Kidney (tissue), 14 donors: ENCODE measurements around the gene PDE4D. TPM values are rescaled to one million over a fixed set of nuclear protein-coding genes. Genes with fewer than 3 reads are reported as not detected.

Experiments used
- DNase-seq, 5 donors: peaks; one replicate each; pipeline ENCODE4 v3.0.0-alpha.2; 2013 to 2020
- FAIRE-seq: peaks from 2 replicates; lab custom pipeline; 2012; peaks lifted over from hg19 to GRCh38; lab: Jason Lieb, UNC
- H3K27ac ChIP-seq, 2 donors: one replicate each; pipeline ENCODE4 v1.7.0; 2013; ENCODE audit warnings: low read depth in 2 of 2, low read length in 2 of 2, inconsistent platforms in 1 of 2
- H3K27me3 ChIP-seq: one replicate; pipeline ENCODE4 v1.7.1; 2013; ENCODE audit warnings: low read length, inconsistent platforms; ENCODE audit not compliant: control insufficient read depth, insufficient read depth
- H3K36me3 ChIP-seq, 3 donors: one replicate each; pipeline versions ENCODE4 v1.7.0 to v1.7.1; 2013; ENCODE audit warnings: low read length in 3 of 3, control low read depth in 1 of 3, inconsistent platforms in 1 of 3; ENCODE audit not compliant: insufficient read depth in 3 of 3, control insufficient read depth in 2 of 3
- H3K4me1 ChIP-seq, 3 donors: one replicate each; pipeline versions ENCODE4 v1.7.0 to v1.7.1; 2013; ENCODE audit warnings: low read length in 3 of 3, inconsistent platforms in 1 of 3, low read depth in 1 of 3; ENCODE audit not compliant: control insufficient read depth in 2 of 3, insufficient read depth in 2 of 3
- H3K4me3 ChIP-seq, 3 donors: one replicate each; pipeline versions ENCODE4 v1.7.0 to v1.8.1; 2013; ENCODE audit warnings: low read length in 3 of 3, control low read depth in 1 of 3, inconsistent platforms in 1 of 3
- H3K9ac ChIP-seq, 3 donors: one replicate each; pipeline versions ENCODE4 v1.7.0 to v1.7.1; 2013; ENCODE audit warnings: low read length in 3 of 3, control low read depth in 1 of 3, inconsistent platforms in 1 of 3
- H3K9me3 ChIP-seq, 3 donors: one replicate each; pipeline versions ENCODE4 v1.7.0 to v1.7.1; 2013; ENCODE audit warnings: low read length in 3 of 3, control low read depth in 1 of 3, inconsistent platforms in 1 of 3; ENCODE audit not compliant: control insufficient read depth in 2 of 3, insufficient read depth in 1 of 3
- CTCF ChIP-seq: IDR thresholded peaks from 3 replicates; pipeline ENCODE4 v1.5.1; 2012; ENCODE audit warnings: mild to moderate bottlenecking, moderate library complexity, borderline replicate concordance; ENCODE audit not compliant: insufficient read depth; ENCODE audit errors: extremely low read depth
- intact Hi-C: fragments of 100-400 bp; cut with DNase I; formaldehyde crosslinking; loops from one replicate; pipeline ENCODE4 v1.11.1; 2022
- polyA plus RNA-seq: library from polyadenylated mRNA; stranded (reverse); fragments of 350-450 nt; fragmentation: Illumina TruSeq; extraction: RNeasy Lipid Tissue Mini Kit (QIAGEN cat#74804); gene quantifications from one replicate; pipeline ENCODE4 v1.2.3, GENCODE V29; 2014; ENCODE audit warnings: low read depth, low replicate concordance; ENCODE audit not compliant: insufficient read depth
- total RNA-seq: library from RNA; stranded (reverse); fragmentation: NEBNext Ultra II Directional; extraction: Animal tissue kit (Norgen Biotek cat#: 25700); gene quantifications from one replicate; pipeline ENCODE4 v1.2.1, GENCODE V29; 2021
- donor health status: control.
- donor health status: control.
- donor health status: control.
- donor health status: control.
- donor health status: control.
- donor health status: DM: yes; HTN: yes; CAD: no.
- donor health status: Normal renal cell carcinoma (clear cell type).

The PDE4D gene
- total and polyA plus RNA-seq, 2 donors from 2014 or later = 9.2 to 78.9 TPM

GRCh38 chr5:59253625-59254024, 639.9 kb downstream of the PDE4D start:
- DNase-seq (no peak), FAIRE-seq (no peak)

GRCh38 chr5:59251627-59252026, 641.9 kb downstream of the PDE4D start:
- Histone ChIP-seq H3K4me3 (no peak overlapping the region), H3K9me3 (no peaks in the 10 kb centered on the region), H3K27me3 (no peaks in the 10 kb centered on the region), H3K36me3 (no peaks in the 10 kb centered on the region), H3K4me1 (no peaks in the 10 kb centered on the region), H3K27ac (no peak overlapping the region), H3K9ac (no peak overlapping the region)
- no peak for FAIRE-seq
- no peak for TF ChIP-seq CTCF
- intact Hi-C loops = no loop called here
- DNase-seq = no peak

More at GRCh38 chr5:59253625-59254024, 639.9 kb downstream of the PDE4D start:
- Histone ChIP-seq H3K4me1 (peaks cover 0 to 2% (median 0%) of the 10 kb centered on the region in 3 donors), H3K27me3 (no peaks in the 10 kb centered on the region), H3K9ac (no peak overlapping the region), H3K9me3 (no peaks in the 10 kb centered on the region), H3K27ac (no peak overlapping the region), H3K36me3 (no peaks in the 10 kb centered on the region), H3K4me3 (no peak overlapping the region)
- intact Hi-C loops = no loop called here
- TF ChIP-seq CTCF = no peak

- Histone ChIP-seq H3K27me3 (no peaks in the 10 kb centered on the region), H3K9ac (no peak overlapping the region), H3K4me1 (peaks cover 0 to 2% (median 0%) of the 10 kb centered on the region in 3 donors), H3K4me3 (no peak overlapping the region), H3K36me3 (no peaks in the 10 kb centered on the region), H3K9me3 (no peaks in the 10 kb centered on the region), H3K27ac (no peak overlapping the region)
- TF ChIP-seq CTCF = no peak
- intact Hi-C loops = no loop called here
- FAIRE-seq = no peak
- no peak for DNase-seq
Measured at GRCh38 chr5:59249726-59250125, 643.8 kb downstream of the PDE4D start.

- DNase-seq (no peak), FAIRE-seq (no peak)
- H3K4me1 ChIP-seq = peaks cover 0 to 2% (median 0%) of the 10 kb centered on the region in 3 donors
- no peaks in the 10 kb centered on the region for H3K36me3 ChIP-seq
- H3K9me3 ChIP-seq = no peaks in the 10 kb centered on the region
- TF ChIP-seq CTCF = no peak
- H3K27me3 ChIP-seq = no peaks in the 10 kb centered on the region
- no peak overlapping the region for H3K4me3 ChIP-seq
- no peak overlapping the region for H3K9ac ChIP-seq
- no peak overlapping the region for H3K27ac ChIP-seq
- intact Hi-C loops = no loop called here
Measured at GRCh38 chr5:59249160-59249559, 644.4 kb downstream of the PDE4D start.
